PFSK-1 (cell line): ENCODE data around the gene FUT6.

Experiments
- FOXP2 ChIP-seq: optimal IDR thresholded peaks from 2 replicates; pipeline ENCODE3; 2011; ENCODE audit warnings: borderline replicate concordance, control low read depth, inconsistent platforms; ENCODE audit not compliant: insufficient read depth; ENCODE audit errors: extremely low read length, extremely low read depth
- POLR2AphosphoS5 ChIP-seq: IDR thresholded peaks from 2 replicates; pipeline ENCODE4 v1.6.1; 2012; ENCODE audit warnings: low read depth, mild to moderate bottlenecking, control low read depth, low read length, moderate library complexity
- SIN3A ChIP-seq: IDR thresholded peaks from 2 replicates; pipeline ENCODE4 v1.6.1; 2012; ENCODE audit warnings: mild to moderate bottlenecking, low read length, moderate library complexity, borderline replicate concordance; ENCODE audit not compliant: insufficient read depth
- TAF1 ChIP-seq: IDR thresholded peaks from 2 replicates; pipeline ENCODE4 v1.6.1; 2012; ENCODE audit warnings: low read length, control low read depth, borderline replicate concordance; ENCODE audit not compliant: insufficient read depth
- TF ChIP-seq, protein P1 (sequence below), 2 experiments: IDR thresholded peaks; 2 replicates each; pipeline versions ENCODE4 v1.6.1 to v1.8.0; 2011 to 2012; ENCODE audit warnings: low read depth in 2 of 2, low read length in 2 of 2, control low read depth in 1 of 2, inconsistent platforms in 1 of 2, mild to moderate bottlenecking in 1 of 2, moderate library complexity in 1 of 2; ENCODE audit not compliant: insufficient read depth in 1 of 2

Gene FUT6

DNA sequence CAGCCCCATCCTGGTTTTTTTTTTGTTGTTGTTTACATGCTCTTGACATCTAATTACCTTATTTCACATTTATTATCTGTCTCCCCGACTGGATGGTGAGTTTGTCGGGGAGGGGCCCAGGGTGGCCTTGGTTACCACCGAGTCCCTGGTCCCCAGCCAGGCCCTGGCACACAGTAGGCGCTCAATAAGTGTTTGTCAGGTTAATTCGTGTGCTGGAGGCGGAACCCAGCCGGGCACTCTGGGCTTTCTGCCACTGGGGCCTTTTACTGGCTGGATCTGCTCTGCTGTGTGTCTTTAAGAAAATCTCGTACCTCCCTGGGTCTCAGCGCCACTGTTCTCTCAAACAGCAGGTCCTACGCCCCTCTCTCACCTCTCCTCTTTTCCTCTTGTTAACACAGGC, 30.0 kb downstream of the FUT6 start:
- no peak for TF ChIP-seq FOXP2
- no peak for TF ChIP-seq TAF1
- no peak for TF ChIP-seq SIN3A
- no peak for TF ChIP-seq POLR2AphosphoS5
- TF ChIP-seq, protein P1, sequence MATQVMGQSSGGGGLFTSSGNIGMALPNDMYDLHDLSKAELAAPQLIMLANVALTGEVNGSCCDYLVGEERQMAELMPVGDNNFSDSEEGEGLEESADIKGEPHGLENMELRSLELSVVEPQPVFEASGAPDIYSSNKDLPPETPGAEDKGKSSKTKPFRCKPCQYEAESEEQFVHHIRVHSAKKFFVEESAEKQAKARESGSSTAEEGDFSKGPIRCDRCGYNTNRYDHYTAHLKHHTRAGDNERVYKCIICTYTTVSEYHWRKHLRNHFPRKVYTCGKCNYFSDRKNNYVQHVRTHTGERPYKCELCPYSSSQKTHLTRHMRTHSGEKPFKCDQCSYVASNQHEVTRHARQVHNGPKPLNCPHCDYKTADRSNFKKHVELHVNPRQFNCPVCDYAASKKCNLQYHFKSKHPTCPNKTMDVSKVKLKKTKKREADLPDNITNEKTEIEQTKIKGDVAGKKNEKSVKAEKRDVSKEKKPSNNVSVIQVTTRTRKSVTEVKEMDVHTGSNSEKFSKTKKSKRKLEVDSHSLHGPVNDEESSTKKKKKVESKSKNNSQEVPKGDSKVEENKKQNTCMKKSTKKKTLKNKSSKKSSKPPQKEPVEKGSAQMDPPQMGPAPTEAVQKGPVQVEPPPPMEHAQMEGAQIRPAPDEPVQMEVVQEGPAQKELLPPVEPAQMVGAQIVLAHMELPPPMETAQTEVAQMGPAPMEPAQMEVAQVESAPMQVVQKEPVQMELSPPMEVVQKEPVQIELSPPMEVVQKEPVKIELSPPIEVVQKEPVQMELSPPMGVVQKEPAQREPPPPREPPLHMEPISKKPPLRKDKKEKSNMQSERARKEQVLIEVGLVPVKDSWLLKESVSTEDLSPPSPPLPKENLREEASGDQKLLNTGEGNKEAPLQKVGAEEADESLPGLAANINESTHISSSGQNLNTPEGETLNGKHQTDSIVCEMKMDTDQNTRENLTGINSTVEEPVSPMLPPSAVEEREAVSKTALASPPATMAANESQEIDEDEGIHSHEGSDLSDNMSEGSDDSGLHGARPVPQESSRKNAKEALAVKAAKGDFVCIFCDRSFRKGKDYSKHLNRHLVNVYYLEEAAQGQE (IDR thresholded peaks at IDR 0.05; ENCODE audit: insufficient read depth in 1 of 2, low read depth in 2 of 2, low read length in 2 of 2): no peak

DNA sequence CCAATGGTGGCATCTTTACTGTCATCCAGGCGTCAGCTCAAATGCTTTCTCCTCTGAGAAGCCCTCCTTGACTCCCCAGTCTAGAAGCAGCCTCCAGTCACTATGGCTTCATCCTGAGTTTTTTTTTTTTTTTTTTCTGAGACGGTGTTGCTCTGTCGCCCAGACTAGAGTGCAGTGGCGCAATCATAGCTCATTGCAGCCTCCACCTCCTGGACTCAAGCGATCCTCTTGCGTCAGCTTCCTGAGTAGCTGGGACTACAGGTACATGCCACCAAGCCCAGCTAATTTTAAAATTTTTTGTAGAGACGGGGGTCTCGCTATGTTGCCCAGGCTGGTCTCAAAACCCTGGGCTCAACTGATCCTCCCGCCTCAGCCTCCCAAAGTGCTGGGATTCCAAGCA, 30.4 kb downstream of the FUT6 start:
- TF ChIP-seq, protein P1 (IDR thresholded peaks at IDR 0.05; ENCODE audit: insufficient read depth in 1 of 2, low read depth in 2 of 2, low read length in 2 of 2): no peak
- TF ChIP-seq POLR2AphosphoS5 (no peak), TAF1 (no peak), FOXP2 (no peak), SIN3A (no peak)

DNA sequence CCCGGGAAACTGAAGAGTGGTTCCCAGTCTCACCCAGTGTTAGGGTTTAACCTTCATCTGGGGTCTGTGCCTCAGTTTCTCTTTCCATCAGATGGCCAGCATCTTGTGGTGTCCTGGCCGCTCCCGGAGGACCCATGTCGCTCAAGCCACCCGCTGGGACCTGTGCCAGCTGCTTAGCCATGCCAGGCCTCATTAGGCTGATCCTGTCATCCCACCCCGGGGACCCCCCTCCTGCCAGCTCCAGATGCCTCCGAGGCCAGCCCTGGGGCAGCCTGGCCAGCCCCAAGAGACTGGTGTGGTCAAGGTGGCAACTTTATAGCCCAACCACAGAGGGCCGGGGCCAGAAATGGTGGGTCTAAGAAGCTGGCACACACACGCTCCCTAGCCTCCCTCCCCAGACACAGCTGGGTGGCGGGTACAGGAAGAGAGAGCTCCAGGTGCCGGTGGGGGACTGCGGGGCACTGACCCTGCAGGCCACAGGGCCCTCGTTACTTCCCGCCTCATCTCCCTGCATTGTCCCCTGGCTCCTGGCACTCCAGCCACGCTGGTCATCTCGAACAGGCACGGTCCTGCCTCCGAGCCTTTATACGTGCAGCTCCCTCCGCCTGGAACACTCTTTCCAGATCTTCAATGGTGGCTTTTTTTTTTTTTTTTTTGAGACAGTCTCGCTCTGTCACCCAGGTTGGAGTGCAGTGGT, 31.2 kb downstream of the FUT6 start:
- TF ChIP-seq FOXP2: no peak
- TF ChIP-seq TAF1: no peak
- TF ChIP-seq, protein P1 (IDR thresholded peaks at IDR 0.05; ENCODE audit: insufficient read depth in 1 of 2, low read depth in 2 of 2, low read length in 2 of 2): no peak
- no peak for TF ChIP-seq SIN3A
- TF ChIP-seq POLR2AphosphoS5: no peak

DNA sequence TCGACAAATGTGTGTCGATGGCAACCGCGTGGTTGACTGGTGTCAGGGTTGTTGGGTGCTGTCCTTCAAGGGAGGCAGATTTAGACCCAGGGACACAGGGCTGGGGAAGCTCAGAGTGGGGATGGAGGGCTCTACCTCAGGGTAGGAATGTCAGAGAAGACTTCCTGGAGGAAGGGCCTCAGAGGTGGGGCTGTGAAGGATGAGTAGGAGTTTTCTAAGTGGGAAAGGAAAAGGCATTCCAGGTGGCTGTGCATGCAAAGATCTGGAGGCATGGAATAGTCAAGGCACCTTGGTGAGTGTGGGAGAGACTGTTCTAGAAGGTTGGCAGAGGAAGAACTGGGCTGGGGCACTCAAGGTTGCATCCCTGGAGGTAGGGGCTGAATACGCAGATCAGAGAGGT, 32.6 kb downstream of the FUT6 start:
- TF ChIP-seq POLR2AphosphoS5 (no peak), TAF1 (no peak), FOXP2 (no peak), SIN3A (no peak)
- TF ChIP-seq, protein P1 (IDR thresholded peaks at IDR 0.05; ENCODE audit: insufficient read depth in 1 of 2, low read depth in 2 of 2, low read length in 2 of 2): no peak

DNA sequence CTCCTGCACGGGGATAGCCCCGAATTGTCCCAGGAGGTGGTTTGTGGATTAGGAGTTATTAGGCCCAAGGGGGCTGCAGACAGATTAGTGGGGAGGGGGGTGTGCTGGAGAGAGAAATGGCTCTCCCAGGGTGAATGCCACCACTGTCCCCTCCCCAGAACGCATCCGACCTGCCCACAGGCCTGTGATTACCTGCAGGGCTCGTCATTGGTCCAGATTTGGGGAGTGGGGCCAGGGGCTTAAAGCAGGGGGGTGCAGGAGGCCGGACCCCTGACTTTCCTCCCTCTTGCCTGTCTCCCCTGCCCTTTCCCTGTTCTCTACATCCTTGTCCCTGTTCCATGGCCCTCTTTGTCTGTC, 33.4 kb downstream of the FUT6 start:
- TF ChIP-seq TAF1: no peak
- TF ChIP-seq, protein P1 (IDR thresholded peaks at IDR 0.05; ENCODE audit: insufficient read depth in 1 of 2, low read depth in 2 of 2, low read length in 2 of 2): no peak
- TF ChIP-seq SIN3A: no peak
- TF ChIP-seq POLR2AphosphoS5: no peak
- TF ChIP-seq FOXP2: no peak
